GM10266 (cell line): Measurements from ENCODE around the gene NHSL2.

Source experiments
- DNase-seq: peaks from one replicate; pipeline ENCODE4 v3.0.0; 2012; ENCODE audit errors: extremely low spot score
- TF ChIP-seq, protein P1 (sequence below): IDR thresholded peaks from 2 replicates; pipeline ENCODE4 v1.5.1; 2012; ENCODE audit warnings: mild to moderate bottlenecking, low read depth; ENCODE audit not compliant: control insufficient read depth, insufficient read depth; ENCODE audit errors: missing control alignments

NHSL2 gene

DNA sequence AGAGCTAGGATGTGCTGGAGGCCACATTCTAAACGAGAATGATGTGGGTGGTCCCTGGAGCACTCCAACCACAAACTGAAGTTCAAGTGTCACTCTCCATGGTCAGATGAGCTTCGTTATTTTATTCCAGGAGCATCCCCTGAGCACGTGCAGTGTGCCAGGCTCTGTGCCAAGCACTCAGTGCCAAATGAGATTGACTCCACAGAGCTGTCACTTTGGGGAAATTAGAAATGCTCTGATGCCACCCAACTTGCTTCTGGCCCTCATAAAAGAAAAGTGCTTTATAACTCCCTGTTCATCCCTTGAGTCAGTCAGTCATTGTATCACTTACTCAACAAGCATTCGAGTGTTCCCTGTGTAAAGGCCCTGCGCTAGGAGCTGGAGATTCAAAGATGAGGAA lies 129.9 kb downstream of the NHSL2 start:
- no peak for DNase-seq
- TF ChIP-seq, protein P1, sequence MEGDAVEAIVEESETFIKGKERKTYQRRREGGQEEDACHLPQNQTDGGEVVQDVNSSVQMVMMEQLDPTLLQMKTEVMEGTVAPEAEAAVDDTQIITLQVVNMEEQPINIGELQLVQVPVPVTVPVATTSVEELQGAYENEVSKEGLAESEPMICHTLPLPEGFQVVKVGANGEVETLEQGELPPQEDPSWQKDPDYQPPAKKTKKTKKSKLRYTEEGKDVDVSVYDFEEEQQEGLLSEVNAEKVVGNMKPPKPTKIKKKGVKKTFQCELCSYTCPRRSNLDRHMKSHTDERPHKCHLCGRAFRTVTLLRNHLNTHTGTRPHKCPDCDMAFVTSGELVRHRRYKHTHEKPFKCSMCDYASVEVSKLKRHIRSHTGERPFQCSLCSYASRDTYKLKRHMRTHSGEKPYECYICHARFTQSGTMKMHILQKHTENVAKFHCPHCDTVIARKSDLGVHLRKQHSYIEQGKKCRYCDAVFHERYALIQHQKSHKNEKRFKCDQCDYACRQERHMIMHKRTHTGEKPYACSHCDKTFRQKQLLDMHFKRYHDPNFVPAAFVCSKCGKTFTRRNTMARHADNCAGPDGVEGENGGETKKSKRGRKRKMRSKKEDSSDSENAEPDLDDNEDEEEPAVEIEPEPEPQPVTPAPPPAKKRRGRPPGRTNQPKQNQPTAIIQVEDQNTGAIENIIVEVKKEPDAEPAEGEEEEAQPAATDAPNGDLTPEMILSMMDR: no peak

DNA sequence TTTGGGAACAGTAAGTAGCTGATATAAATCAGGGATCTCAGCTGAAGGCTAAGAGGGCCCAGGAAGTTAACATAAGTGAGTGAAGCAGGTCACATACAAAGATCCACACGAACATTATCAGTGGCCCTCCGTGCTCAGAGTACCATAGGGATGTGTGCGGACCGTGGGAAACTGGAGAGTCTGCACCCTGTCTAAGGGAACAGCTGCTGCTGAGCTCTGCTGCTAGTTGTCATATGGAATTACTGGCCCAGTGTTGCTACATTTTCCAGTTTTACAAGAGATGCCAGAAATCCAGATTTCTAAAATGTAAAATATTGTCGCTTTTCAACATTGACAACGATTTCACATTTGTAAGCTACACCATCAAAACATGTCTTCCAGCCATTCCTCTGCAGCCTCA lies 130.5 kb downstream of the NHSL2 start:
- TF ChIP-seq, protein P1: no peak
- no peak for DNase-seq

DNA sequence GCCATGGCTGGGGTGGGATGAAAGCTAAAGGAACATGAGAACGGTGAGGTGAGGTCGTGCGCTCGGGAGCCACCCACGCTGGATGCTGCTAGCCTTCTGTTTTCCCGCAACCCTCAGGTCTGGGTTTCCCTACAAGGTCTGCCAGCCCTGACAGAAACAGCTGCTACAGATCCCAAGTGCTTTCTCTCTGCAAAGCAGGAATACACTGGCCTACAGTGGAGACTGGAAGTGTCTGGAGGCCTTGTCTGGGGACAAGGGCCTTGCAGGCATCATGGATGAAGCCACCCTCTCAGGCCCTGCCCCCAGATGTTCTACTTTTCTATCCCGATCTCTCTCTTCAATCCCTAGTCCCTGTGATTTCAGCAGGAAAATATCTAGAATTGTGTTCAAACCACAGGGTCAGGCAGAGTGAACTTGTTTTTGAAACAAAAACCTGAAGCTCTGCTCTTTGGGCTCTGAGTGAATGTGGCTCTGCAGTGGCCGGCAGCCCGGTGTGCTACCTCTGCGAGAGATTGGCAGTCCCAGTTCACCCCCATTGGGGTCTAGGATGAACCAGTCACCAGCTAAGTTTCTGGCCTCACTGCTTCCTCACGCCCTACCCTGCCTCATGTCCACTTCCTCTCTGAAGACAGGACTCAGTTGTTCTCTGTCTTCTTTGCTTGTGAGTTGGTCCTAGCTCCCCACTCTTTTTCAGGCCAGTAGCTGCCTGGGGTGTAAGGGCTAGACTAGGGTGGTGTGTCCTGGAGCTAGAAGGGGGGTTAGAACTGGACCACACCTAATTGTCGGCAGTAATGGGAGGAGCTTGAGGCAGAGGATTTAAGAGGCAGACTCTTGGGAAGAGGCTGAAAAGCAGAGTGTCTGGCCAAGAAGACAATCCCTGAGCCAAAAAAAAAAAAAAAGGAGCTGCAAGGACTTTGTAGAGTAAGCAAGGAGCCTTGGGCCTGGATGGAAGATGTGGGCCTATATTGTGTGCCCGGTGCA lies 131.5 kb downstream of the NHSL2 start:
- TF ChIP-seq, protein P1: no peak
- no peak for DNase-seq

DNA sequence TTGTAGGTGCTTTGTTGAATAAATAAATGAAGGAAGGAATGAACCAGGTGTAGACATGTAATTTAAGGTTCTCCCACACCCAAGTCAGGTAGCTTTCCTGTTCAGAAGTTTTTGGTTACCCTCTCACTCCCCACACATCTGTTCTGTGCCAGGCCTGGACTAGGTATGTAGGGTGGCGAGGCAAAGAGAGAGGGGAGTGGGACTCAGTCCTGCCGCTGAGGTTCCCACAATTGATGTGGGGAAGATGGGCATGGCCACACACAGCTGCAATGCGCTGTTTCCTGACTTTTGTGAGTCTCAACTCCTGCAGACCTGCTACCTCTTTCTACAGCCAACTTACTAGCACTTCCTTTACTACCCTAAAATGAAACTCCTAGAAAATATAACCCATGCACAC lies 132.2 kb downstream of the NHSL2 start:
- DNase-seq: no peak

DNA sequence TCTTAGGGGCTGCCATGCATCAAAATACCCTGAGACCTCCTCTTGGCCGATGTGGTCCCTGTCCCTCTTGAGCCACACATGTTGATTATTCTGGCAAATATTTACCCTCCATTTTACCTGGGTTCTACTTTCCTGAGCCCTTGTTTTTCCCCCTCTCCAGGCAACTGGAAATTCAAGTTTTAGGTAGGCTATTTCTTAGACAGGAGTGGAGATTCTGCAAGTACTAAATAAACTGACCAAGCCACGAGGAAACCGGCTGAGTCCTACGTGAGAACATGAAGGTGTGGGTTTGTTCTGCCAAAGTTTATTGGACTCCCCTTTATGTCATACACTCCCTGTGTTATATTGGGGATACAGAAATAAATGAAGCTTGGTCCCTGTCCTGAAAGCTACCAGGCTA lies 133.0 kb downstream of the NHSL2 start:
- no peak for DNase-seq
- TF ChIP-seq, protein P1: no peak

More for the DNA sequence above, 132.2 kb downstream of the NHSL2 start:
- TF ChIP-seq, protein P1: no peak

DNA sequence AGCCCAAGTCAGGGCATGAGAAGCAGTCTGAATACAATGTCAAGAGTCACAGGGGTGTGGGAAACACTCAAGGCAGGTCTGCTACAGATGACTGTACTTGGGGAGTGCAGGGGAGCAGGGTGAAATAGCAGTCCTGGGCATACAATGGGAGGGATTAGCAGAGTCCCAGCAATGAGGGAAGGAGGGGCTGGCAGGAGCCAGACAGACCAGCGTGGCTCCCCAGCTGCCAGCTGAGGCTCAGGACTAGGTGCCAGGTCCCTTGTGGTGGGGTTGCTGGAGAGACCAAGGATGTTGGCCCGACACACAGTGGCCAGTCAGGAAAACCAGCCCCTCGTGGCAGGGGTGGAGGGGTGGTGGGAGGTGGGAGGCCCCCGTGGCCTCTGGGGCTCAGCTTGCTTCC lies 134.5 kb downstream of the NHSL2 start:
- TF ChIP-seq, protein P1: no peak
- DNase-seq: no peak
